NOMO-1 (cell line): Measurements from ENCODE around the gene PRKAR2A.
A peak's percentile ranks its signal among the peaks of the same experiment; 100 is the strongest.

Source experiments
- DNase-seq, 2 experiments: peaks; one replicate each; lab custom pipeline; 2025; ENCODE audit not compliant: unreplicated experiment in 2 of 2; lab: John Stamatoyannopoulos, UW

Gene PRKAR2A

DNA sequence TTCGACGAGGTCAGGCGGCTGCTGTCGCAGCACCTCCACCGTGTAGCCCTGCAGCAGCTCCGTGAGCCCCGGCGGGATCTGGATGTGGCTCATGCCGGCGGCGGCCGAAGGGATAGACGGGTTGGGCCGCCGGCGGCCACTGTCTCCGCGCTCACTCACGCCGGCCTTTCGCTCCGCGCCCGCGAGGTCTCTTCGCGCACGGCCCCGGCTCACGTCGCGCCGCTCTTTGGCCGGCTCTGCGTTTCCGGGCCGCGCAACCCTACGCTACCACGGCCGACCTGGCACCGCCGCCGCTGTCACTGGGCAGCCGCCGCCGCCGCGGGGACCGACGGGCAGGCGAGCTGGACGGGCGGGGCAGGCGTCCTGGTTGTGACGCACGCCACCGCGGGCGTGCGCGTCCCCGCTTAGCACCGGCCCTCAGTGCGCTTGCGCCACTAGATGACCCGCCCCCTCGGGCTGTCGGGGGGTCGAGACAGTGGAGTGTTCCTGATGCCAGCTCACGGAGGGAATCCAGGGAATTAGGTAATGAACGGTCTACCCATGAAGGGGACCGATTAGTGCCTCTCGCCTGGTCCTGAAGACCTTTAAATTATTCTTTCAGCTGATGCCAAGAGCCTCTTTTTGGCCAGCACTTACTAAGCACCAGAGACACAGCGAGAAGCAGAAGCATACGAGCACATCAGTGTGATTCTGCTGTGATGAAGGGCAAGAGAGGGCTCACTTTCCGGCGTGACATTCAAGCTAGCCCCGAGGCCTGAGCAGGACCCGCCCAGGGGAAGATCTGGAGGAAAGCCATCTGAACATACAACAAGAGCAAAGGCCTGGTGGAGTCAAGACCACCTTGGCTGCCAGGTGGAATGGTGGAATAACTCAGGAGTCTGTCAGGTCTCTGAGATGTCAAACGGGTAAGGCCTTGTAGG, at the start of gene PRKAR2A:
Gene PRKAR2A, minus strand, starts transcription at position 371 of the 920 bp plus-strand sequence. Its CDS starts 278 bp downstream, at position 93.
- DNase-seq = peak; percentile 80 to 91

DNA sequence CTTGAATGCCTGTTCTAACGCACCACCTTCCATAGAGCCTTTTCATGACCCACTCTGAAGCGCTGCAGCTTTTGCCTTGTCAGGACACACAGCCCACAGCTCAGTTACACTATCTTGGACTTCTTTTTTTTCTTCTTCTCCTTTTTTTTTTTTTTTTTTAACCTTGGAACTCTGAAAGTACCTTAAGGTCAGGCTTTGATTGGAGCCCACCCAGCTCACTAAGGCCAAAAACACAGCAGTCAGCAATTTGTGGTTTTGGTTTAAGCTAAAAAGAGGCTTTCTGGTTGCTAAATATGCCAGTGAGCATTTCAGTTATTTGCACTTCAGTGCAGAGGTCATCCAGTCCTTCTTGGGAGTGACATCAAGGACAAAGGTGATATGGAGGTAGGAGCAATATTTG, 49.3 kb upstream of the PRKAR2A start:
- DNase-seq = peak; percentile 53 to 63

DNA sequence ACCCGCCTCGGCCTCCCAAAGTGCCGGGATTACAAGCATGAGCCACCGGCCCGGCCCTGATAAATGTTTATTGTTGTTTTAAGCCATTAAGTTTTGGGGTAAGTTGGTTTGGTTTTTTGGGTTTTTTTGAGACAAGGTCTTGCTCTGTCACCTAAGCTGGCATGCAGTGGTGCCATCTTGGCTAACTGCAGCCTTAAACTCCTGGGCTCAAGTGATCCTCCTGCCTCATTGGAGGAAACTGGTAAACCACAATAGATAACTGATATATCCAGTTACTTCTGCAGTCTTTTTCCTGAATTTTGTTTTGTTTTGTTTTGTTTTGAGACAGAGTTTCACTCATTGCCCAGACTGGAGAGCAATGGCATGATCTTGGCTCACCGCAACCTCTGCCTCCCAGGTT, 46.8 kb upstream of the PRKAR2A start:
- DNase-seq = no peak

DNA sequence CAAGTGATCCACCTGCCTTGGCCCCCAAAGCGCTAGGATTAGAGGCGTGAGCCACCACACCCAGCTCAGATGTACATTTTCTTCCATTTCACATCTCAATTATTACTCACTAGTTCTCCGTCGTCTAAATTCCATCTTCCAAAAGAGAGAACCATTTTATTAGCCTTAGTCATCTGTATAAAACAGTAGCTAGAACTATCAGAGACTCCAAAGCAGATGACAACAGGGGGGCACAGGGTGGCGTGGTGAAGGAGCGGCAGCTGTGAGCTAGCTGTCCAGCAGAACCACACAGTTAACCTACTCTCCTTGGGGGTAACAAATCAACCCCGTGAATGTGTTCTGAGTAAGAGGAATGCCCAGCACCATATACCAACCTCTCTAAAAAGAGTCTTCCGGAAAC, 43.9 kb upstream of the PRKAR2A start:
- no peak for DNase-seq

DNA sequence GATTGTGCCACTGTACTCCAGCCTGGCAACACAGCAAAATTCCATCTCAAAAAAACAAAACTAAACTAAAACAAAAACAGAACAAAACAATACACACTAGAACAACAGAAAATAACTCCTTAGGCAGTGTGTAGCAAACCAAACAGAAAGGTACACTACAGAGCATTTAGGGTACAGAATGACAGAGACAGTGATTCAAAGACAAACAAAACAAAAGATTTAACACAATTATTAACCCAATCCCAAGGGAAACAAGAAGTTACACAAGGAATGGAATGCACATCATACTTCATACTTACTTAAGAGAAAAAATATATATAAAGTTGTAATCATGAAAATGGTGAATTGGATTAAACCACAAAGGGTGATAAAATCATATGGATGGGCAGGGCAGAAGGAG, 38.1 kb upstream of the PRKAR2A start:
- no peak for DNase-seq

DNA sequence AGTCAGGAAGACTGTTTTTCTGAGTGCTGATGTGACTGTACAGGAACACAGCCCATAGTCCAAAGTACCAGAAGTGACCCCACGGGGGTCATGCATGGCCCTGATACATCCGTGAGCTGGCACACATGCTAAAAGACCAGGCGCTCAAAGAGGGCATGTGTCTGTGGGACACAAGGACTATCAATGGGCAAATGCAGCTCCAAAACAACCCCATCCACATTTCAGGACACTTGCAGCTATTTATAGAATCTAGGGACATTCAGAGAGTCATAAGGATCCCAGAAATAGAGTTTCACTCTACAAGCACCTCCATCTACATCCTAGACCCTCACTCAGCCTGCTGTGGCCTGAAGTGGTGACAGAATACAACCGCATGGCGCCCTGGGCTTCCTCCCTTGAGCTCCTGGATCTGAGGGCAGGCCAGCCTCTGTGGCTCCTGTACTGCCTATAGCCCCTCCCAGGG, 34.0 kb upstream of the PRKAR2A start:
- DNase-seq = no peak

DNA sequence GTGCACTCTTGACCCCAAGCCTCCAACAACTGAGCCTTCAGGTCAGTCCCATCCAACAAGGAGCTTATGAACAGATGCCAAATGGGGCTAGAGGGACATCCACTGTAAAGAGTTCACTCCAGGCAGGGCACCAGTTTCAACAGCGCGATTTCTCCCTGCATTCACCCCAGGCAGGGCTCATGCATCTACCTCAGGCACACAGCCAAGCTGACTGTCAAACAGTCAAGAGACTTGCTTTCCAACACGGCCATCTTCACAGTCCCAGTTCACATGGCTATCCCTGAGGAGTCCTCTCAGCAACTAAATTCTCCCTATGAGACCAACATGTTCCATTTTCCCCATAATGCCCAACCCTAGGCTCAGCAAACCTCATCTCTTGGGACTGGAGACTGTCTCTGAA, 33.3 kb upstream of the PRKAR2A start:
- no peak for DNase-seq

DNA sequence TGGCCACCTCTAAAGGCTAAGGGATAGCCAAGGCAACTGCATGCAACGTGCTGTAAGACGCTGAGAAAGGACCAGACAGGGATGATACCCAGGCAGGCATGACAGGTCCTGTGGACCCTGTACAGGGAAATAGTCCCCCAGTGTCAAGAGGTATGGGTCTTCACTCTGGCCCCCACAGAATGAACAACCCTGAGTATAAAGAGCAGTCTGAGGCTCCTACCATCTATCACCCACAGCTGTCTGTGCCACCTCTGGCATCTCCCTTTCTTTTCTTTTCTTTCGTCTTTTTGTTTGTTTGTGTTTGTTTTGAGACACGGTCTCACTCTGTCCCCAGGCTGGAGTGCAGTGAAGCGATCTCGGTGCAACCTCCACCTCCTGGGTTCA, 32.3 kb upstream of the PRKAR2A start:
- no peak for DNase-seq

DNA sequence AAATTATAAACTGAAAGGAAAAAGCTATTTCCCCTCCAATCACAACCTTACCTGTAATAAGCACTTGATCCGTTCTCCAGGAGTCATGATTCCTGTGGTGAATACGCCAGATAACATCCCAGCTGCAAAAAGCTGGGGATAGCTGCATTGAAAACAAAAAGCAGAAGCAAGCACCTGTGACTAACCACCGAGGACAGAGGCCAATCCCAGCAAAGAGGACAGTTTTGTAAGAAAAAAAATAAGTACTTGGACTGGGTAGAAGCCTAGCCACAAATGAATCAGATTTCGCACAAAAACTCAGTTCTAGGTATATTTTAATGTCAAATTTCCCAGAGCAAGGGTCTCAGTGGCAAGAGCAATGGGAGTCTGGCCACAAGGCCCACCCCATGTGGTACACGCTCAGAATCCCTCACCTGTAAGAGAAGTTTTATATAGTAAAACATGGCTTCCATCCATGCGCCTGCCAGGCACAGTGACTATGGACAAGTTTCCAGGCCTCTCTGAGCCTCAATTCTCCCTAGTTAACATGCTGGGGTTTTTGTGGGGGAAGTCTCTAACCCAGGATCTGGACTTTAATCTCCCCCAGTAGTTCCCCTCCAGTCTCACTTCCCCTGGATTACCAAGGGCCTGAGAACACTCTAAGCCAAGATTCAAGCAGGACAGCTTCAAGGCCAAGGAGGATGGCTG, 31.8 kb upstream of the PRKAR2A start:
- peak; percentile 41 to 49 for DNase-seq

DNA sequence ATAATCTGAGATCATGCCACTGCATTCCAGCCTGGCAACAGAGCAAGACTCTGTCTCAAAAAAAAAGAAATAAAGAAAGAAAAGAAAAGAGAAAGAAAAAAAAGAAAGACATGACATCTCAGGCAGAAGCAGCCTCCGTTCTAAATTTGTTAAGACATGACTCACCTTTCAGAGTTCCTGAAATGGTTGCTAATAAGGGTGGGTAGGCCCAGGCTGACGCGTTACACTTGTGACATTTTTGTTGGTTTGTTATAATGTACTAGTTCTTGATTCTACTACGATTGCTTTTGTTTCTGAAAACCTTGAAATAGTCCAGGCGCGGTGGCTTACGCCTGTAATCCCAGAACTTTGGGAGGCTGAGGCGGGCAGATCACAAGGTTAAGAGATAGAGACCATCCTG, 30.0 kb upstream of the PRKAR2A start:
- DNase-seq = peak; percentile 40 to 64

DNA sequence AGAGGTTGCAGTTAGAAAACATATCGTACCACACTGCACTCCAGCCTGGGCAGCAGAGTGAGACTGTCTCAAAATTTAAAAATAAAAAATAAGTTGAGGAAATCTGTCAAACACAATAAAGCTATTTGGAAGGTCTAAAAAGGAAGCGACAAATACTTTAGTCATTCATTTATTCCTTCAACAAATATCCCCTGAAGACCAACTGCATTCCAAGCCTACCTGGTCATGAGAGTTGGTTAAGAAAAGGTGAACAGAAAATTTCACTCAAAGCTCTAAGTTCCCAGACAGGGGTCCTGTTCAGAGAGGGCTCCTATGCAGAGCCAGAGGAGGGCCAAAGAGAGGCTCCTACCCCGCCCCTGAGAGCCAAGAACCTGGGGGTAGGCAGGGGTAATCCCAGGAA, 15.4 kb upstream of the PRKAR2A start:
- DNase-seq = no peak

DNA sequence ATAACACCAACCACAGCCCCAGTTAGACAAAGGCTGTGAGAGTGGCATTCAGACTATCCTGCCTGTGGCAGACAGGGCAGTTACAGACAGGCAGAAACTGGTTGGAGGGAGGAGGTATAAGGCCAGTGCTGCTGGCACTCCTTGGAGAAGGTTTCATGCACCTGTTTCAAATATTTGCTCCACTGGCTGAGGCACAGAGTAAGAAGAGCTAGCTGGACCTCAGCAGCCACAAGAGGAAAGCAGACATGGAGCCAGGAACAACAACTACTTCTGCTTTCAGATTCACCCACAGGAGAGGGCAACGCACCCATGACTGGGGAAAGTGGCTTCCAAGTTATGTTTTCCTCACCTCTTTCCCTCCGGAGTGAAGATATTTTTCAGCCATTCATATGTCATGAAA, 11.5 kb upstream of the PRKAR2A start:
- peak in 1 of 2 experiments; percentile 42 for DNase-seq

DNA sequence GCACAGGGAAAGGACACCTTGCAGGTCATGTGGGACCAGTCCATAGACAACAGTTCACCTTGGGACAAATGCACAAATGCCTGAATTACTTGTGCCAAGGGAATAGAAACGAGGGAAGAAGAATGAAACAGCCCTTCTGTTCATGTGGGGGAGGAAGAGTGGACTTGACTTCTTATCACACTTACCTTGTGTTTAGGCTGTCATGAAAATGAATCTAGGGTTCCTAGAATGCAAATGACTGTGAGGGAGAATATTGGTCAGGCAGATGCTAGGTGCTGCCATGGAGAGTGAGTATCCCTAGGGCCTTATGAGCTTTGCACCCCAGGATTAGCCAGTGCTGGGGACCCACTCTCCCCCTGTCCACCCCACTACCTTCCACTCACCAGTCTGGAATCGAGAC, 11.0 kb upstream of the PRKAR2A start:
- DNase-seq = no peak

DNA sequence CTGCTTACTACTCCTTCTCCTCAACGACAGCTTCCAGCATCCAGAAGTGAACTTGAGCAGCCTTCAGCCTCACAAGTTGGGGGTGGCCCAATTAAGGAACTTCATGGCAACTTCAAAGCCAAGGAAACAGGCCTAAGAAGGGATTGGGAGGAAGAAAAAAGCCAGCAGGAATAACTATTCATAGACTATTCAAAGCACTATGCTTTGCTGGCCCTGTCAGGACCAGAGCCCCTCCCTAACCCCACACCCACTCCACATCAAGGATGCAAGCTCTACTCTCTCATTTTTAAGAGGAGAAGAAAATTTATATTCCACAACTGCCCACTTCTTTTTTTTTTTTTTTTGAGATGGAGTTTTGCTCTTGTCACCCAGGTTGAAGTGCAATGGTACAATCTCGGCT, 10.0 kb upstream of the PRKAR2A start:
- DNase-seq = no peak

DNA sequence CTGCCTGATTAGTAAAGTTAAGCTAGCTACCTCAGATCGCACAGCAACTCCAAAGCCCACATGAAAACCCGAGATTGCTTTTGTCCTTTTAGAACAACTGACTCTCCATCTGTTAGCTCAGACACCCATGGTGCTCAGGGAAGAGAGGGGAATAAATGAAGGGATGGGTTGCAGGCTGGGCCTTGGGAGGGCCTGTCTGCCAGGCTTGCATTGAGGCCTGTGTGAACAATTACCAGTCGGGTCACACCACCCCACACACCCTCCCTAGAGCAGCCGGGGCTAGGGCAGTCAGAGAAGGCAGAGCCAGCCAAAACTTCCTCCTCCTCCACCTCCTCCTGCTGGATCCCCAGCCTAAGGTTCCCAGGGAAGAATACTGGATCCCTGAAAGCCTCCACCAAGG, 8.8 kb upstream of the PRKAR2A start:
- DNase-seq = no peak

DNA sequence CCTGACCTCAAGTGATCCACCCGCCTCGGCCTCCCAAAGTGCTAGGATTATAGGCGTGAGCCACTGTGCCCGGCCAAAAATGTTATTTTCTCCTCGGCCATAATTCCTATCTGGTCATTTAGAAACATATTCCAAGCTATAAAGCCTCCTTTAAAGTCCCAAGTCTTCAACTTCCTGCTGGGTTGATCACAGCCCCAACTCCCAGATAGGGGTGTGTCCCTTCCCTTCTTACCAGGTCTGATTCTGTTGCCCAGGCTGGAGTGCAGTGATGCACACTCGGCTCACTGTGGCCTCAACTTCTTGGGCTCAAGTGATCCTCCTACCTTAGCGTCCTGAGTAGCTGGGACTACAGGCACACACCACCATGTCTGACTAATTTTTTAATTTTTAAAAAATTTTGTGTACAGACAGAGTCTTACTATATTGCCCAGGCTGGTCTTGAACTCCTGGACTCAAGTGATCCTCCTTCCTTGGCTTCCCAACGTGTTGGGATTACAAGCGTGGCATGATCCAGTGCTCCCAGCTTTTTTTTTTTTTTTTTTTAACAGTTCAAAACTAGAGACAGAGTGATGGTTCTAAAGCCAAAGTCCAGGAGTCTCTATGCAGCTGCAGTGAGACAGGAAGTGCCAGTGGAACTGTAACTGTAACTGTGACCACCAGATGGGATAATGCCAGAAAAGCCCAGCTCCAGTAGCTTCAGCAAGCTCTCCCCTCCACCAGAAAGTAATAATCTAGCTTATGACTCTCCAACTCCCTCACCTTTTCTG, 8.2 kb upstream of the PRKAR2A start:
- DNase-seq = peak in 1 of 2 experiments; percentile 0

DNA sequence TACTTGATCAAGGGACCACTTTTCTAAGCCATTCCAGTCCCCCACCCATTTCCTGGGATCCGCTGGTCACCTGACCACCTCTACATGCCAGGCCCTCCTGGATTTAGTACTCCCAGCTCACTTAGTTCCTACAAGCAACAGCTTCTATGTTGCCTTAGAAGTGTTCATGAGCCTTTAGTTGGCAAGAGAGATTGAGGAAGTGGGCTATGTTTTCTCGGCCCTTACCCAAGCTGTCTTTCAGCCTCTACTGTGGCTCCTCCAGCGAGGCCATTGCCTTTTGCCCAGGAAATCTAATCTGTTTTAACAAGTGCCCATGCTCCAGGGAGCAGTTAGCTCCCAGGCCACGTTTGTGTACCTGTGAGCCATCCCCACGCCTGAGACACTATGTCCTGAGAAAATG, 4.5 kb upstream of the PRKAR2A start:
- peak in 1 of 2 experiments; percentile 10 for DNase-seq

DNA sequence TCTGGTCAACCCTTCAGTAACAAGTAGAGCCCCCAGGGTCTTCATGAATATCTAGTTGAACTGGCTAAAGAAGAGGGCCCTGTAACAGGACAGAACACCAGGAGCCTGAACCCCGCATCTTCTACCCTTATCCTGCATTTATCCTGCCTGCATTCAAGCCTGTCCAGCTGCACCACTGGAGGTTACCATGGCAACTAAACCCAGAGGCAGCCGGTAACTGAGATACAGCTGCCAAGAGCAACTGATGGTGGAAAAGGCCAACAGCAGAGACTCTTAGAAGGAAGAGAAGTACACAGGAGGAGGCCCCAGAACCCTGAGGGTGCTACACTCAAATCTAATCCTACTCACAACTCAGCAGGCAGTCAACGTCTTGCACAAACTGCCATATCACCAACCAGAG, 3.7 kb upstream of the PRKAR2A start:
- DNase-seq = no peak

DNA sequence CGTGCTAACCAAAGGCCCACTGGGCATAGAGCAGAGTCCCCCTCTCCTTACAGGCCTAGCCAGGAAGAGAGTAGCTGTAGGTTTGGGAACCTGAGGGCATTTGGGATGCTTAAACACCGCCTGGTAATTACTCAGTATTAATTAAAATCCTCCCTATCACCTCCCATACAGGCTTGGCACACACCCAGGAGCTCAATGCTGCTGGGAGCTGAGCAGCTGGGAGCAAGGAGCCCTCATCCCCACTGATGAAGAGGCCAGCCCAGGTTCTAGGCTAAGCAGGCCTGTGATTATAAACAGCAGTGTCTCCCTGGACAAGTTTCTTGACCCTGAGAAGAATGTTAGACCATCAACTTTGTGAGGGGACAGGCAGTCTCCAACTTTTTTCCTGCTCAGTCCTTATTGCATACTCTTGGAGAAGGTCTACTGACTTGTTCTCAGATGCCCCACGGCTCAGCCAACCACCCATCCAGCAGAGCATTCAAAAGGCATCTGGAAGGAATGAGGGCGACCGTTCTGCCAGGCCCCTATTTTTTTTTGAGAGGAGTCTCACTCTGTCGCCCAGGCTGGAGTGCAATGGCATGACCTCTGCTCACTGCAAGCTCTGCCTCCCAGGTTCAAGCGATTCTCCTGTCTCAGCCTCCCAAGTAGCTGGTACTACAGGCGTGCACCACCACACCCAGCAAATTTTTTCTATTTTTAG, 1.3 kb upstream of the PRKAR2A start:
- DNase-seq = no peak

DNA sequence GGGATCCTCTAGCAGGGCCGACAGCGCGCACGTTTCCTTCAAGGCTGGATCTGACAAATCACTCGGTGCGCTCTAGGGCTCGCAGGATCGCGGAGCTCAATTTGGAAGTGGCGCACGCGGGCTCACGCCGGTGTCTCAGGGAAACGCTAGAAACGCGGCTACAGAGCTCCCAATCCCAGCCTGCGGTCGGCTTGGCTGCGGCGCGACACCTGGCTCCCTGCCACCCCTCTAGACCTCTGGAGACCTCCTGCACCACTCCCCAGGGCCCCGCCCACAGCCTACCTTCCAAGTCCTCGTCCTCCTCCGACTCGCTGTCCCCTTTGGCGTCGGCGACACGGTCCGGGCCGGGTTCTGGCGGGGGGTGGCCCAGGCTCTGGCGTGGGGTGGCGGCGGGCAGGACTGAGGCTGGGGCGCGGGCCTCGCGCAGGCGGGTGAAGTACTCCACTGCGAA, 596 bp downstream of the PRKAR2A start:
- peak; percentile 49 to 50 for DNase-seq
